Activated CD8-positive, alpha-beta memory T cell treated with anti-CD3 and anti-CD28 coated beads, Interleukin-2, amount 50 U/mL, for 1 hour (primary cell): ENCODE measurements around the gene PRR20C.
"Not testable (repeated sequence)": the region's sequence is repeated elsewhere in the genome, so short reads cannot be mapped to it uniquely, and the experiment has no call there.

Experiments
- DNase-seq: peaks from one replicate; pipeline ENCODE4 v3.0.0-alpha.2; 2020; ENCODE audit errors: extremely low read depth

PRR20C gene

DNA sequence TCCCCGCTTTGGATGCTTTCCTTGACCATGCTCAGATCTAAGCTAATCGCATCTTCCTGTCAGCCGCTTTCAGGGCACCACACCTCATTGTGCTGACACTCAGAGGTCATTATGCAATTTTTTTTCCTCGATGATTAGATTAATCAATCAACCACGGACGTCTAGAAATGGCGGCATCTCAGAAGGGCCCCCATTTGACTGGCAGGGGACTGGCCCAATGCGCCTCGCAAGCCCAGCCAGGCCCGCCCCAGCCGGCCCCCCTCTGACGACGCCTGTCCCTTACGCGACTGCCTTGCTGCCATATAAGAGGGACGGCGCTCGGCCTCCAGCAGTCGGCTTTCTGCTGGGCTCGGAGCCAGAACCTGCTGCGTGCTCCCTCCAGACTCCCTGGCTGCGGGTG is at the start of gene PRR20C:
Gene PRR20C, plus strand, starts transcription at position 301 of the 400 bp plus-strand sequence. CDS start 387 bp downstream, outside the sequence.
- DNase-seq: not testable (repeated sequence)

DNA sequence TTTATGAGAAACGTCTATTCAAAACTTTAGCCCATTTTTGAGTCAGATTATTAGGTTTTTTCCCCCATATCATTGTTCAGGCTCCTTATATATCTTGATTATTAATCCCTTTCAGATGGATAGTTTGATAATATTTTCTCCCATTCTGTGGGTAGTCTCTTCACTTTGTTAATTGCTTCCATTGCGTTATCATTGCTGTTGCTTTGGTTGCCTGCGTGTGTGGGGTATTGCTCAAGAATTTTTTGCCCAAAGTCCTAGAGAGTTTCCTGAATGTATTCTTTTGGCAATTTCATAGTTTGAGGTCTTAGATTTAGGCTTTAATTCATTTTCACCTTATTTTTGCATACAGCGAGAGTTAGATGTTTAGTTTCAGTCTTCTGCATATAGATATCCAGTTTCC is 38.9 kb upstream of the PRR20C start:
- DNase-seq: no peak

DNA sequence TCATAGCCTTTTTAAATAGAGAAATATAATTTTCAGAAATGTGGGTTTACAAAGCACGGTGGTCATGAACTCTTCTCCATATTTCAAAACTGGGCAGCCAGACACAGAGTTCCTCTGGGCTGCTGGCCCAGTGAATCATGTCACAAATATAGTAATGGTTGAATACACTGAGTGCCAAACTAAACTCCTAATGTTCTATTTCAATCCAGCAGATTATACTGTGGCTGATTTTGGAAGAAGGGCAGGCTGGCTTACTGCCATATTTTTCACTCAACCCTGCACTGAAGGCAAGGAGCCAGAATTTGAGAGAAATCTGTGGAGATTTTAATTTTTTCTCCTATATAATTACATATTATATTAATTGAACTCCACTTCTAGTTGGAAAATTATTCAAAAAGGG is 30.2 kb upstream of the PRR20C start:
- DNase-seq: no peak

DNA sequence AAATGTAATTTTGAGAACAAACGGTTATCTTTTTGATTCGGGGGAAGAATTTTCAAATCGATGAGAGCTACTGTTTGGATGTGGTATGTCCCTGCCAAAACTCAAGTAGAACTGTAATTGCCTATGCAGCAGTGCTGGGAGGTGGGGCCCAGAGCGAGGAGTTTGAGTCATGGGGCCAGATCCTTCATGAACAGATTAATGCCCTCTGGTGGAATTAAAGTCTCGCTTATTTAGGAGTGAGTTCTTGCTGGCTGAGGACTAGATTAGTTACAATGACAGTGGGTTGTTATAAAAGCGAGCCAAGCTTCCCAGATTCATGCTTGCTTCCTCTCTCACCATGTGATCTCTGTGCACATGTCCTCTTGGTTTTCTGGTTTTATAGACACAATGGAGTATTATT is 25.0 kb upstream of the PRR20C start:
- no peak for DNase-seq

DNA sequence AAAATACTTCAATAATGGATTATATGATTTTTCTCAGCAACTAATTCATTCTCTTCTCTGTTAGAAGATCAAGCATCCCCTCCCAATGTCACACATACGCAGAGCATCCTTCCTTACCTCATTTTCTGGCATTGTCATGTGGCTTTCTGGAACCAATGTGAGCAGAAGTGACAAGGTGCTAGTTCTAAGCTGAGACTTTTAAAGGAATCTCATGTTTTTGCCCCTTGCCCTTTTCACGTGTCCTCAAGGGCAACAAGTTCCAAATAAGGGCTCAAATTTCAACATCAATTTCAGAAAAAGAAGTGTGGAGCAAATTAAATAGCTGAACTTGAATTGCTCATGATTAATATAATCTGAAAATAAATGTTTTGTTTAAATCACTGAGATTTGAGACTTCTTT is 17.8 kb upstream of the PRR20C start:
- DNase-seq: no peak

DNA sequence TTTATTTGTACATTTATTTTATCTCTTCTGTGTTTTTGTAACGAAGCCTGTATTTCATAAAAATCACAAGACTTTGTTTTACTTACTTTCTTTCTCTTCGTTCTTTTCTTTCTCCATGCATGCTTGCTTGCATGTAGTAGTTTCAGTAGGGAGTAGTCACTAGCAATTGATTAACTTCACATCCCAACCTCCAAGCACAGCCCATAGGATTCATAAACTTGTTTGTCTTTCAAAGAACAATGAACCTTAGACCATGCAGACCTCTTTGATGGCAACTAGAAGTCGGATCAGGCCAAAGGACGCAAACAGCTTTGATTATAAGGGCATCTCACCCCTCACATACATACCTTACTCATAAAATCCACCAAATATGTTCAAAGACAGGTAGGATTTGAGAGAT is 16.3 kb upstream of the PRR20C start:
- DNase-seq: no peak

DNA sequence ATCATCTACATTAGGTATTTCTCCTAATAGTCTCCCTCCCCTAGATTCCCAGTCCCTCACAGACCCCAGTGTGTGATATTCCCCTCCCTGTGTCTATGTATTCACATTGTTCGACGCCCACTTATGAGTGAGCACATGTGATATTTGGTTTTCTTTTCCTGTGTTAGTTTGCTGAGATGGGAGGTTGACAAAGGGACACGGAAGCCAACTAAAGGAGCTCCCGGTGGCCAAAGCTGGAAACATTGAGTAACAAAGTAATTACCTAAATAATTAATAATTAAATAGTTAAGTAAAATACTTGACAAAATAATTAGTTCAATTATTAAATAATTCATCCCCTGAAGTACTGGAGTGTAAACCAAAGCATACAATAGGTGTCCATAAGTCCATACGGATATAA is 14.9 kb upstream of the PRR20C start:
- DNase-seq: no peak

DNA sequence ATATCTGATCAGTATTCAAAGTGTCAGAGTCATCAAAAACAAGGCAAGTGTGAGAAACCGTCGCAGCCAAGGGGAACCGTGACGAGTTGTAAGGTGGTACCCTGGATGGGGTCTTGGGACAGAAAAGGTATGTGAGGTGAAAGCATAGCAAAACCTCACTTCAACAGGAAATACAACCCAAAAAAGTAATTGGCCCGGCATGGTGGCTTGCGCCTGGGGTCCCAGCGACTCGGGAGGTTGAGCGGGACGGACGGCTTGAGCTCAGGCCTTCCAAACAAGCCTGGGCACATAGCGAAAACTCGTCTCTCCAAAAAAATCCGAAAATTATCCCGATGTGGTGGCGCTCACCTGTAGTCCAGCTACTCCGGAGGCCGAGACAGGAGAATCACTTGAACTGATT is 14.1 kb upstream of the PRR20C start:
- DNase-seq: not testable (repeated sequence)

DNA sequence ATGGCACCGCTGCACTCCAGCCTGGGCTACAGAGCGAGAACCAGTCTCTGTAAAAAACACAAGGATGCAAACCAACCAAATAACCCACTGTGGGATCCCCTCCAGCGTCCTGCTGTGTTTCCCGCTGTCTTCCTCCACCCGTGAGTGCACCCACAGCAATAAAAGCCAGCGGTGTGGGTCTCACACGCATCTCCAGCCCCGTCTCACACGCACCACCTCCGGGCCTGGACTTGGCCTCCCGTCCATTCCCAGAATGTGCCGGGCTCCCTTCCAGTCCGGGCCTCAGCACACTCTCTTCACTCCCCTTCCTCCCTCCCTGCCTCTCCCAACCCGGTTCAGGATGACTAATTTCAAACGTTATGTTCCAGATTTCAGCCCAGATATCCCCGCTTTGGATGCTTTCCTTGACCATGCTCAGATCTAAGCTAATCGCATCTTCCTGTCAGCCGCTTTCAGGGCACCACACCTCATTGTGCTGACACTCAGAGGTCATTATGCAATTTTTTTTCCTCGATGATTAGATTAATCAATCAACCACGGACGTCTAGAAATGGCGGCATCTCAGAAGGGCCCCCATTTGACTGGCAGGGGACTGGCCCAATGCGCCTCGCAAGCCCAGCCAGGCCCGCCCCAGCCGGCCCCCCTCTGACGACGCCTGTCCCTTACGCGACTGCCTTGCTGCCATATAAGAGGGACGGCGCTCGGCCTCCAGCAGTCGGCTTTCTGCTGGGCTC is 13.5 kb upstream of the PRR20C start, which contains the start of gene PRR20A:
Gene PRR20A, plus strand, starts transcription at position 684 of the 734 bp plus-strand sequence. CDS start 387 bp downstream, outside the sequence.
- not testable (repeated sequence) for DNase-seq

DNA sequence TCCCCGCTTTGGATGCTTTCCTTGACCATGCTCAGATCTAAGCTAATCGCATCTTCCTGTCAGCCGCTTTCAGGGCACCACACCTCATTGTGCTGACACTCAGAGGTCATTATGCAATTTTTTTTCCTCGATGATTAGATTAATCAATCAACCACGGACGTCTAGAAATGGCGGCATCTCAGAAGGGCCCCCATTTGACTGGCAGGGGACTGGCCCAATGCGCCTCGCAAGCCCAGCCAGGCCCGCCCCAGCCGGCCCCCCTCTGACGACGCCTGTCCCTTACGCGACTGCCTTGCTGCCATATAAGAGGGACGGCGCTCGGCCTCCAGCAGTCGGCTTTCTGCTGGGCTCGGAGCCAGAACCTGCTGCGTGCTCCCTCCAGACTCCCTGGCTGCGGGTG is 6.7 kb upstream of the PRR20C start, which contains the start of gene PRR20B:
Gene PRR20B, plus strand, starts transcription at position 301 of the 400 bp plus-strand sequence. CDS start 387 bp downstream, outside the sequence.
- DNase-seq: not testable (repeated sequence)

DNA sequence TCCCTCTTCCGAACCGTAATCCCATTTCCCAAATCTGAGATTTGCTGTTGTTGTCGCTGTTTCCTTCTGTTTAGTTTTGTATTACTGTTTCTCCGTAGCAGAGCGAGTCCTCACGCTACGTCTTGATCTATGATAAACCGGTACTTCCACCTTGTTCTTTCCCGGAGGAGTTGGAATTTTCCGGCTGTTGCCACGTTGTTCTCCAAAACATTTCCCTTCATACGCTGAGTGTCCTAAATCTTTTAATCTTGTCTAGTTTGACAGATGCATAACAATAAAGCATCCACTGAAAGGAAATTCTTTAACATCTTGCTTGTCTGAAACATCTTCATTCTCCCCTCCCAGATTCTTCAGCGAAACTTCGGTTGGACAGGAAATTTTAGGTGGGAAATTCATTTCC is 5.8 kb upstream of the PRR20C start:
- not testable (repeated sequence) for DNase-seq

DNA sequence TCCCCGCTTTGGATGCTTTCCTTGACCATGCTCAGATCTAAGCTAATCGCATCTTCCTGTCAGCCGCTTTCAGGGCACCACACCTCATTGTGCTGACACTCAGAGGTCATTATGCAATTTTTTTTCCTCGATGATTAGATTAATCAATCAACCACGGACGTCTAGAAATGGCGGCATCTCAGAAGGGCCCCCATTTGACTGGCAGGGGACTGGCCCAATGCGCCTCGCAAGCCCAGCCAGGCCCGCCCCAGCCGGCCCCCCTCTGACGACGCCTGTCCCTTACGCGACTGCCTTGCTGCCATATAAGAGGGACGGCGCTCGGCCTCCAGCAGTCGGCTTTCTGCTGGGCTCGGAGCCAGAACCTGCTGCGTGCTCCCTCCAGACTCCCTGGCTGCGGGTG is 6.5 kb downstream of the PRR20C start, which contains the start of gene PRR20D:
Gene PRR20D, plus strand, starts transcription at position 301 of the 400 bp plus-strand sequence. CDS start 387 bp downstream, outside the sequence.
- not testable (repeated sequence) for DNase-seq

DNA sequence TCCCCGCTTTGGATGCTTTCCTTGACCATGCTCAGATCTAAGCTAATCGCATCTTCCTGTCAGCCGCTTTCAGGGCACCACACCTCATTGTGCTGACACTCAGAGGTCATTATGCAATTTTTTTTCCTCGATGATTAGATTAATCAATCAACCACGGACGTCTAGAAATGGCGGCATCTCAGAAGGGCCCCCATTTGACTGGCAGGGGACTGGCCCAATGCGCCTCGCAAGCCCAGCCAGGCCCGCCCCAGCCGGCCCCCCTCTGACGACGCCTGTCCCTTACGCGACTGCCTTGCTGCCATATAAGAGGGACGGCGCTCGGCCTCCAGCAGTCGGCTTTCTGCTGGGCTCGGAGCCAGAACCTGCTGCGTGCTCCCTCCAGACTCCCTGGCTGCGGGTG is 13.0 kb downstream of the PRR20C start, which contains the start of gene PRR20E:
Gene PRR20E, plus strand, starts transcription at position 301 of the 400 bp plus-strand sequence. CDS start 387 bp downstream, outside the sequence.
- DNase-seq: not testable (repeated sequence)

DNA sequence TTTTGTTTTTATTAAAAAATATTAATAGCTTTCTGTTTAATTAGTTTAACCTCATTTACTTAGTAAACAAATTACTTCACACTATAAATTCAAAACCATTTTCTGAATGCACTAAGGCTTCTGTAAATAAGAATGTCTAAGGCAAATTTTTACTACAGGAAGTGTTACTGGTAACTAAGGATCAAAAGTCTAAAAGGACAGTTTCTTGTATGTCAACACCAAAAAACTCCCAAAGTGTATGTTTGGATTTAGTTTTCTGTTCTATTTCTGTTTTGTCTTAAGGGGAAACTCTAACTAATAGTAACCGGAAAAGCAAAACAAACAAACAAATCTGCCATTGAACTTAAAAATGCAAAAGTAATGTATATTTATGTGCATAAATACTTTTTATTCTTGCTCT is 37.8 kb downstream of the PRR20C start:
- DNase-seq: no peak
